Sciatic nerve (tissue), 2 donors: ENCODE measurements around the gene DUOX1. TPM values are rescaled to one million over a fixed set of nuclear protein-coding genes. Genes with fewer than 3 reads are reported as not detected.

Experiments
- ATAC-seq: fragments of 200-7000 bp; cut with Tn5 transposase; one replicate; pipeline ENCODE4 v1.9.1; 2020; ENCODE audit warnings: mild to moderate bottlenecking, moderate library complexity
- DNase-seq: peaks from one replicate; pipeline ENCODE4 v3.0.0-alpha.2; 2020; ENCODE audit warnings: low spot score
- intact Hi-C: fragments of 100-400 bp; cut with DNase I; formaldehyde crosslinking; loops from one replicate; pipeline ENCODE4 v1.14.2; 2022
- total RNA-seq: library from RNA; stranded (reverse); fragmentation: NEBNext Ultra II Directional; extraction: Animal tissue kit (Norgen Biotek cat#: 25700); gene quantifications from one replicate; pipeline ENCODE4 v1.2.1, GENCODE V29; 2021
- donor health status: DM: no; HTN: no; CAD: no.
- donor health status: DM: no; HTN: no; CAD: no.

The DUOX1 gene
- total RNA-seq, 1 donor from 2014 or later = 5.9 TPM

- ATAC-seq (no peak), DNase-seq (no peak)
- intact Hi-C loops = no loop called here
These were observed 27.1 kb downstream of the DUOX1 start for GRCh38 chr15:45156744-45157455.

GRCh38 chr15:45157974-45158373, 28.2 kb downstream of the DUOX1 start:
- ATAC-seq = peak; percentile 64
- intact Hi-C loops = no loop called here
- no peak for DNase-seq

GRCh38 chr15:45161666-45162065, 31.9 kb downstream of the DUOX1 start:
- intact Hi-C loops = loop anchor here (10.0 kb wide), 1 partner anchor 243 kb away; a partner anchor contains a TSS
- DNase-seq (no peak), ATAC-seq (no peak)

- intact Hi-C loops = loop anchor here (10.0 kb wide), 1 partner anchor 242 kb away; a partner anchor contains a TSS
- peak; percentile 75 for ATAC-seq
- DNase-seq = peak; percentile 87
These were observed 33.1 kb downstream of the DUOX1 start for GRCh38 chr15:45162771-45163507.

GRCh38 chr15:45163508-45163856, 33.7 kb downstream of the DUOX1 start:
- DNase-seq (no peak), ATAC-seq (no peak)
- intact Hi-C loops = loop anchor here (10.0 kb wide), 1 partner anchor 241 kb away; a partner anchor contains a TSS

- ATAC-seq = no peak
- intact Hi-C loops = loop anchor here (10.0 kb wide), 1 partner anchor 240 kb away; a partner anchor contains a TSS
- DNase-seq = no peak
These were observed 35.1 kb downstream of the DUOX1 start for GRCh38 chr15:45164914-45165313.

GRCh38 chr15:45165536-45165935, 35.7 kb downstream of the DUOX1 start:
- intact Hi-C loops = loop anchor here (10.0 kb wide), 1 partner anchor 239 kb away; a partner anchor contains a TSS
- ATAC-seq = no peak
- no peak for DNase-seq

GRCh38 chr15:45166834-45167630, 37.2 kb downstream of the DUOX1 start:
- peak; percentile 89 for DNase-seq
- intact Hi-C loops = loop anchor here (10.0 kb wide), 1 partner anchor 238 kb away; a partner anchor contains a TSS
- ATAC-seq = peak; percentile 83

GRCh38 chr15:45167631-45168205, 37.9 kb downstream of the DUOX1 start:
- intact Hi-C loops = loop anchor here (10.0 kb wide), 1 partner anchor 237 kb away; a partner anchor contains a TSS
- DNase-seq = no peak
- peak; percentile 11 for ATAC-seq

- DNase-seq (no peak), ATAC-seq (peak; percentile 1)
- intact Hi-C loops = loop anchor here (10.0 kb wide), 1 partner anchor 237 kb away; a partner anchor contains a TSS
These were observed 38.5 kb downstream of the DUOX1 start for GRCh38 chr15:45168286-45168685.

GRCh38 chr15:45168751-45169551, 39.2 kb downstream of the DUOX1 start:
- DNase-seq (no peak), ATAC-seq (no peak)
- intact Hi-C loops = loop anchor here (10.0 kb wide), 1 partner anchor 236 kb away; a partner anchor contains a TSS

- intact Hi-C loops = loop anchor here (10.0 kb wide), 1 partner anchor 235 kb away; a partner anchor contains a TSS
- DNase-seq (no peak), ATAC-seq (no peak)
These were observed 40.0 kb downstream of the DUOX1 start for GRCh38 chr15:45169608-45170480.

GRCh38 chr15:45171912-45172311, 42.1 kb downstream of the DUOX1 start:
- DNase-seq (no peak), ATAC-seq (no peak)
- intact Hi-C loops = no loop called here

GRCh38 chr15:45174069-45174468, 44.3 kb downstream of the DUOX1 start:
- ATAC-seq = no peak
- DNase-seq = no peak
- intact Hi-C loops = no loop called here

GRCh38 chr15:45174577-45174976, 44.8 kb downstream of the DUOX1 start:
- ATAC-seq (no peak), DNase-seq (no peak)
- intact Hi-C loops = no loop called here

GRCh38 chr15:45177285-45177684, 47.5 kb downstream of the DUOX1 start:
- no peak for ATAC-seq
- no peak for DNase-seq
- intact Hi-C loops = no loop called here
